ENCODE data around the gene EEA1.

Gene EEA1

GRCh38 chr12:92953747-92954146, 24.7 kb upstream of the EEA1 start:
- Histone ChIP-seq H3K9me3 (ENCODE audit: control insufficient read depth, insufficient read depth, low read depth, low read length) (peaks cover 13% of the 10 kb centered on the region), H3K4me3 (ENCODE audit: low read depth, low read length) (no peak overlapping the region), H3K27ac (ENCODE audit: low read depth, low read length) (no peak overlapping the region), H3K36me3 (ENCODE audit: control insufficient read depth, insufficient read depth, low read length) (no peaks in the 10 kb centered on the region), H3K4me1 (ENCODE audit: control insufficient read depth, insufficient read depth, low read length) (no peaks in the 10 kb centered on the region; the same call in 1 of the 2 replicates), H3K9ac (ENCODE audit: low read length) (no peak overlapping the region), H3K27me3 (ENCODE audit: control insufficient read depth, insufficient read depth, low read length) (no peaks in the 10 kb centered on the region)

- Histone ChIP-seq H3K9ac (ENCODE audit: low read length) (no peak overlapping the region), H3K27ac (ENCODE audit: low read depth, low read length) (no peak overlapping the region), H3K4me3 (ENCODE audit: low read depth, low read length) (no peak overlapping the region), H3K27me3 (ENCODE audit: control insufficient read depth, insufficient read depth, low read length) (no peaks in the 10 kb centered on the region), H3K36me3 (ENCODE audit: control insufficient read depth, insufficient read depth, low read length) (no peaks in the 10 kb centered on the region), H3K4me1 (ENCODE audit: control insufficient read depth, insufficient read depth, low read length) (no peaks in the 10 kb centered on the region; the same call in 1 of the 2 replicates), H3K9me3 (ENCODE audit: control insufficient read depth, insufficient read depth, low read depth, low read length) (peaks cover 13% of the 10 kb centered on the region)
Observed at GRCh38 chr12:92952394-92952793, 23.3 kb upstream of the EEA1 start.

GRCh38 chr12:92951006-92951405, 21.9 kb upstream of the EEA1 start:
- Histone ChIP-seq H3K4me3 (ENCODE audit: low read depth, low read length) (no peak overlapping the region), H3K9ac (ENCODE audit: low read length) (no peak overlapping the region), H3K36me3 (ENCODE audit: control insufficient read depth, insufficient read depth, low read length) (no peaks in the 10 kb centered on the region), H3K27me3 (ENCODE audit: control insufficient read depth, insufficient read depth, low read length) (no peaks in the 10 kb centered on the region), H3K4me1 (ENCODE audit: control insufficient read depth, insufficient read depth, low read length) (no peaks in the 10 kb centered on the region), H3K9me3 (ENCODE audit: control insufficient read depth, insufficient read depth, low read depth, low read length) (peaks cover 13% of the 10 kb centered on the region), H3K27ac (ENCODE audit: low read depth, low read length) (no peak overlapping the region)

- H3K27ac ChIP-seq (ENCODE audit: low read depth, low read length): no peak overlapping the region
Observed at GRCh38 chr12:92950011-92950410, 20.9 kb upstream of the EEA1 start.

GRCh38 chr12:92949466-92949865, 20.4 kb upstream of the EEA1 start:
- Histone ChIP-seq H3K9ac (ENCODE audit: low read length) (no peak overlapping the region), H3K4me3 (ENCODE audit: low read depth, low read length) (no peak overlapping the region), H3K27ac (ENCODE audit: low read depth, low read length) (no peak overlapping the region), H3K36me3 (ENCODE audit: control insufficient read depth, insufficient read depth, low read length) (no peaks in the 10 kb centered on the region), H3K4me1 (ENCODE audit: control insufficient read depth, insufficient read depth, low read length) (no peaks in the 10 kb centered on the region), H3K27me3 (ENCODE audit: control insufficient read depth, insufficient read depth, low read length) (no peaks in the 10 kb centered on the region), H3K9me3 (ENCODE audit: control insufficient read depth, insufficient read depth, low read depth, low read length) (peaks cover 10% of the 10 kb centered on the region)

More at GRCh38 chr12:92950011-92950410, 20.9 kb upstream of the EEA1 start:
- no peak overlapping the region for H3K9ac ChIP-seq (ENCODE audit: low read length)
- peaks cover 13% of the 10 kb centered on the region for H3K9me3 ChIP-seq (ENCODE audit: control insufficient read depth, insufficient read depth, low read depth, low read length)
- no peaks in the 10 kb centered on the region for H3K36me3 ChIP-seq (ENCODE audit: control insufficient read depth, insufficient read depth, low read length)
- no peaks in the 10 kb centered on the region for H3K4me1 ChIP-seq (ENCODE audit: control insufficient read depth, insufficient read depth, low read length)
- no peaks in the 10 kb centered on the region for H3K27me3 ChIP-seq (ENCODE audit: control insufficient read depth, insufficient read depth, low read length)
- no peak overlapping the region for H3K4me3 ChIP-seq (ENCODE audit: low read depth, low read length)

GRCh38 chr12:92947589-92948215, 18.6 kb upstream of the EEA1 start:
- Histone ChIP-seq H3K27ac (ENCODE audit: low read depth, low read length) (no peak overlapping the region), H3K4me1 (ENCODE audit: control insufficient read depth, insufficient read depth, low read length) (no peaks in the 10 kb centered on the region), H3K9ac (ENCODE audit: low read length) (no peak overlapping the region), H3K36me3 (ENCODE audit: control insufficient read depth, insufficient read depth, low read length) (no peaks in the 10 kb centered on the region), H3K4me3 (ENCODE audit: low read depth, low read length) (no peak overlapping the region), H3K9me3 (ENCODE audit: control insufficient read depth, insufficient read depth, low read depth, low read length) (no peaks in the 10 kb centered on the region), H3K27me3 (ENCODE audit: control insufficient read depth, insufficient read depth, low read length) (no peaks in the 10 kb centered on the region)

DNA sequence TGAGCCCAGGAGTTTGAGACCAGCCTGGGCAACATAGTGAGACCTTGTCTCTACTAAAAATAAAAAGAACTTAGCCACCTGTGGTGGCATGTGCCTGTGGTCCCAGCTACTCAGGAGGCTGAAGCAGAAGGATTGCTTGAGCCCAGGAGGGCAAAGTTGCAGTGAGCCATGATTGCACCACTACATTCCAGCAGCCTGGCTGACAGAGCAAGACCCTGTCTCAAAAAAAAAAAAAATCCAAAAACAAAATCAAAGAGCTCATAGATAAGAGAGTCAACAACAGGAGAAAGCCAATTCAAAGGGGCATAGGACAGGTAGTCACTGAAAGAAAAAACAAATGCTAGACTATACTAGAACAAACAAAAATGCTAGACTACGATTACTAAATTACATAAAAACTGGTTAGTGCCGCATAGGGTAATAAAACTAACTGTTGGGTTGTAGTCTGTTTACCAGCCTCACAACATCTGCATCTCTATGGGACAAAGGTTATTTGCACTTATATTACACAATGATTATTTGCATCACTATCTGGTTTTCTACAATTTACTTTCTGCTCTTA, 16.6 kb upstream of the EEA1 start:
- Histone ChIP-seq H3K27me3 (ENCODE audit: control insufficient read depth, insufficient read depth, low read length) (no peaks in the 10 kb centered on the region), H3K27ac (ENCODE audit: low read depth, low read length) (no peak overlapping the region), H3K9ac (ENCODE audit: low read length) (no peak overlapping the region), H3K36me3 (ENCODE audit: control insufficient read depth, insufficient read depth, low read length) (no peaks in the 10 kb centered on the region), H3K4me1 (ENCODE audit: control insufficient read depth, insufficient read depth, low read length) (no peaks in the 10 kb centered on the region), H3K4me3 (ENCODE audit: low read depth, low read length) (no peak overlapping the region), H3K9me3 (ENCODE audit: control insufficient read depth, insufficient read depth, low read depth, low read length) (no peaks in the 10 kb centered on the region)

- Histone ChIP-seq H3K4me1 (ENCODE audit: control insufficient read depth, insufficient read depth, low read length) (no peaks in the 10 kb centered on the region), H3K27ac (ENCODE audit: low read depth, low read length) (no peak overlapping the region), H3K9ac (ENCODE audit: low read length) (no peak overlapping the region), H3K27me3 (ENCODE audit: control insufficient read depth, insufficient read depth, low read length) (no peaks in the 10 kb centered on the region), H3K4me3 (ENCODE audit: low read depth, low read length) (no peak overlapping the region), H3K9me3 (ENCODE audit: control insufficient read depth, insufficient read depth, low read depth, low read length) (no peaks in the 10 kb centered on the region), H3K36me3 (ENCODE audit: control insufficient read depth, insufficient read depth, low read length) (no peaks in the 10 kb centered on the region)
Observed at GRCh38 chr12:92943482-92944250, 14.6 kb upstream of the EEA1 start.

- no peaks in the 10 kb centered on the region for H3K27me3 ChIP-seq (ENCODE audit: control insufficient read depth, insufficient read depth, low read length)
- H3K9ac ChIP-seq (ENCODE audit: low read length): no peak overlapping the region
- no peaks in the 10 kb centered on the region for H3K9me3 ChIP-seq (ENCODE audit: control insufficient read depth, insufficient read depth, low read depth, low read length)
- H3K36me3 ChIP-seq (ENCODE audit: control insufficient read depth, insufficient read depth, low read length): no peaks in the 10 kb centered on the region
- H3K27ac ChIP-seq (ENCODE audit: low read depth, low read length): no peak overlapping the region
- H3K4me1 ChIP-seq (ENCODE audit: control insufficient read depth, insufficient read depth, low read length): no peaks in the 10 kb centered on the region
- H3K4me3 ChIP-seq (ENCODE audit: low read depth, low read length): no peak overlapping the region
Observed at GRCh38 chr12:92942905-92943304, 13.8 kb upstream of the EEA1 start.

GRCh38 chr12:92939116-92939515, 10.0 kb upstream of the EEA1 start:
- no peak overlapping the region for H3K9ac ChIP-seq (ENCODE audit: low read length)
- no peaks in the 10 kb centered on the region for H3K36me3 ChIP-seq (ENCODE audit: control insufficient read depth, insufficient read depth, low read length)
- H3K9me3 ChIP-seq (ENCODE audit: control insufficient read depth, insufficient read depth, low read depth, low read length): no peaks in the 10 kb centered on the region
- no peak overlapping the region for H3K4me3 ChIP-seq (ENCODE audit: low read depth, low read length)
- H3K27ac ChIP-seq (ENCODE audit: low read depth, low read length): no peak overlapping the region
- H3K27me3 ChIP-seq (ENCODE audit: control insufficient read depth, insufficient read depth, low read length): no peaks in the 10 kb centered on the region
- H3K4me1 ChIP-seq (ENCODE audit: control insufficient read depth, insufficient read depth, low read length): peaks cover 9% of the 10 kb centered on the region

- H3K36me3 ChIP-seq (ENCODE audit: control insufficient read depth, insufficient read depth, low read length): no peaks in the 10 kb centered on the region
- peaks cover 13% of the 10 kb centered on the region for H3K4me1 ChIP-seq (ENCODE audit: control insufficient read depth, insufficient read depth, low read length)
- no peak overlapping the region for H3K4me3 ChIP-seq (ENCODE audit: low read depth, low read length)
- no peak overlapping the region for H3K27ac ChIP-seq (ENCODE audit: low read depth, low read length)
- H3K9ac ChIP-seq (ENCODE audit: low read length): no peak overlapping the region
- no peaks in the 10 kb centered on the region for H3K27me3 ChIP-seq (ENCODE audit: control insufficient read depth, insufficient read depth, low read length)
- no peaks in the 10 kb centered on the region for H3K9me3 ChIP-seq (ENCODE audit: control insufficient read depth, insufficient read depth, low read depth, low read length)
Observed at GRCh38 chr12:92938638-92939037, 9.5 kb upstream of the EEA1 start.
